Measurements from ENCODE around the gene SEPTIN5. TPM values are rescaled to one million over a fixed set of nuclear protein-coding genes. Genes with fewer than 3 reads are reported as not detected.

SEPTIN5 gene
- total RNA-seq, 2 donors from 2014 or later: 2.8 to 54.7 TPM

DNA sequence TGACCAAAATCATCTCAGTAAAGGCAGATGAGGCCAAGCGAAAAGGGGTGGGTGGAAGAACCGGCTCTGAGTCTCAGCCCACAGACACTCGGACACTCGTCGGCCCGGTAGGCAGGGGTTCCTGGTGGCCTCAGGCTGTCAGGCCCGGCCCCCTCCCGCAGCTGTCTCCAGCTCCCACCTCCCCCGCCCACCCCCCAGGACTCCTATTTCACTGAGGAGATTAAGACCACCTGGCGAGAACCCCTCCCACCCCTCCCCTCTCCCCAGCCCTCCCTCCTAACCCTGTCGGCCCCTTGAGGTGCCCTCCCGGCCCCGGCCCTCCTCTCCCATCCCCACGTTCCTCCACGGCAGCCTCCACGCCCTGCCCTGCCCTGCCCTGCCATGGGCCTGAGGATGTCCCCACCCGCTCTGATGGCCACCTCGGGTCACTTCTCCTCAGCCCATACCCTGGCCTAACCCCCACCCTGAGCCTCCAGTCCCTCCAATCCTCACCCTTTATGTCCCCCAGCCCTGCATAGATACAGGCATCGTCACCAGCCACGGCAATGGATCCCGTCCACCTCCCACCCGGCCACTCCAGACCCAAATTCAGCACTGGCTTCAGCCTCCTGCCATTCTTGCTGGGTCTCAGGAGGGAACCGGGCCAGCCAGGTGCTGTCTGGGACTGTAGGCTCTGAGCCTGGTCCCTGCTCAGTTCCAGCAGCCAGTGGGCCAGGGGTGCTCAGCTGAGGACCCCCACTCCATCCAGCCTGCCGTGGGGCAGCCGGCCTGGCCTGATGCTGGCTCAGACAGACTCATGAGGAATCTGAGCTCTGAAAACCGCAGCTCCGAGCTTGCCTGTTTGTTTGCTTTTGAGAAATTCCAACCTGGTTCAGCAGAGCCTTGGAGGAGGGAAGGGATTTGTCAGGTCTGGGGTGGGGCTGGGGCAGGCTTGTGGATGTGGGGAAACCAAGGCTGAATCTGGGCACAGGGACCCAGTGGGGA is 36.5 kb downstream of the SEPTIN5 start:
- H3K36me3 Mint-ChIP-seq (ENCODE audit: low read depth): peaks cover 4% of the 10 kb centered on the region
- peaks cover 16% of the 10 kb centered on the region for H3K27me3 Mint-ChIP-seq
- no peak overlapping the region for H3K4me3 Mint-ChIP-seq
- H3K27ac Mint-ChIP-seq: no peak overlapping the region
- DNase-seq (no peak), ATAC-seq (no peak)
- peaks cover 2% of the 10 kb centered on the region for H3K4me1 Mint-ChIP-seq
- H3K9me3 ChIP-seq (ENCODE audit: control insufficient read depth, low read length, poor library complexity, severe bottlenecking): no peaks in the 10 kb centered on the region

DNA sequence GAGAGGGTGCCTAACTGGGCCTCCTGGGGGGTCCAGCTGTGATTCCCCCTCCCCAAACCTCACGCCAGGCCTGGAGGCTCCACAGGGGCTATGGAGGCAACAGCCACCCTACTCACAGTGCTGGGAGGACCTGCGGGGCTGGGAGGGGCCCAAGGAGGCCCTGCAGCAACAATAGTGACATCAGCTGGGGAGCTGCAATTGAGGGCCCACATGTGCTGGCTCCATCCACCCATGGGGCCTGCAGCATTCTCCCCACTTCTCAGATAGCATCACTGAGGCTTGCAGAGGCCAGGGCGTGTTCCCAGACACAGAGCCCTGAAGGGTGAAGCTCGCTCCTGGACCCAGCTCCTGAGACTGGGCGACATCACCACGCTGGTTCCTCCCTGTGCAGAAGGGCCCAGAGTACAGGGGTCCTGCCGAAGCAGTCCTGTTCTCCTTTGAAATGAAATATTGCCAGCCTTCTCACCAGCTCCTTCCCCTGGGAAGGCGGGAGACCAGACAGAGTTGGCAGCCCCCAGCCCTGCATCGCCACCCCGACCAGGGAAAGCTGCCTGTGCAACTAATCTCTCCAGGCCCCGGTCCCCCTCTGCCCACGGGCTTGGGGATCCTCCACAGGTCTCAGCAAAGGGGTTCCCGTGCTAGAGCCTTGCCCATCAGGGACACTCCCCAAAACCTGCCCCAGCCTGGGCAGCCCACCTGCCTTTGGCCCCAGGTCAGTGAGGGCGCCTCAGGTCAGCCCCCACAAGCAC is 37.4 kb downstream of the SEPTIN5 start:
- no peak overlapping the region for H3K4me3 Mint-ChIP-seq

GRCh38 chr22:19753090-19753842 is 39.0 kb downstream of the SEPTIN5 start:
- no peak for DNase-seq
- no peak for ATAC-seq
- H3K36me3 Mint-ChIP-seq (ENCODE audit: low read depth): peaks cover 4% of the 10 kb centered on the region
- no peak overlapping the region for H3K27ac Mint-ChIP-seq
- H3K27me3 Mint-ChIP-seq: peaks cover 34% of the 10 kb centered on the region
- H3K4me3 Mint-ChIP-seq: no peak overlapping the region
- H3K9me3 ChIP-seq (ENCODE audit: control insufficient read depth, low read length, poor library complexity, severe bottlenecking): no peaks in the 10 kb centered on the region
- peaks cover 14% of the 10 kb centered on the region for H3K4me1 Mint-ChIP-seq

More for the DNA sequence above, 37.4 kb downstream of the SEPTIN5 start:
- ATAC-seq (no peak), DNase-seq (no peak)
- Mint-ChIP-seq H3K4me1 (peaks cover 8% of the 10 kb centered on the region), H3K36me3 (ENCODE audit: low read depth) (peaks cover 4% of the 10 kb centered on the region), H3K27me3 (peaks cover 24% of the 10 kb centered on the region), H3K27ac (no peak overlapping the region)
- no peaks in the 10 kb centered on the region for H3K9me3 ChIP-seq (ENCODE audit: control insufficient read depth, low read length, poor library complexity, severe bottlenecking)

DNA sequence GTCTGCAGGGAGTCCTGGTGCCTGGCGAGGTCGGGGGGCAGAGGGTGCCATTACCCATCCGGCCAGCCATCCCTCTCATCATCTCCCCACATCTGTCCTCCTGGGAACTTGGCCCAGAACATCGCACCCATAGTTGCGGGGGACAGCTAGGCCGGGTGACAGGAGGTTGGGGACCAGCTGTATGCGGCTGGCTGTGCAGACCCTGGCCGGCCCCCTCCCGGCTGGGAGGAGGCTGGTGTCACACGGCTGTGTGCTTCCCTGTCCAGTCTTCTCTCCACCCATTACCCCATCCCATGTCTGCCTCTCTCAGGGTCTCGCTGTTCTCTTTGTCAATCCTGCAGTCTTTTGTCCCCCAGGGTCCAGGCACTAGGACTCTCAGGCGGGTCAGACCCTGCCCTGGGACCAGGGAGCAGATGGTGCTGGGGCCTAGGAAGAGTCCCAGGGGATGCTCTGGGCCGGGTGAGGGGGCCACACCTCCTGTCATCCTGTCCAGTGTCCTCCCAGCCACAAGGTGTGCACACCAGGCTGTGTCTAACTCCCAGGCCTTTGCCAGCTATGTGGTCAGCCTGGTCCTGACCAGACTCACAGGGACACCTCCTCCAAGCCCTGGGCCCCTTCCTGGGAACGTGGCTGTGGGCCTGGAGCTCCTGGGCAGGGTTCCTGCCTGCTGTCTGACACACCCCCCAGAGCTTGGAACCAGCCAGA is 39.8 kb downstream of the SEPTIN5 start:
- Mint-ChIP-seq H3K36me3 (ENCODE audit: low read depth) (peaks cover 4% of the 10 kb centered on the region), H3K4me1 (peaks cover 14% of the 10 kb centered on the region), H3K4me3 (no peak overlapping the region), H3K27ac (no peak overlapping the region), H3K27me3 (peaks cover 34% of the 10 kb centered on the region)
- H3K9me3 ChIP-seq (ENCODE audit: control insufficient read depth, low read length, poor library complexity, severe bottlenecking): no peaks in the 10 kb centered on the region
- no peak for ATAC-seq
- DNase-seq: no peak

DNA sequence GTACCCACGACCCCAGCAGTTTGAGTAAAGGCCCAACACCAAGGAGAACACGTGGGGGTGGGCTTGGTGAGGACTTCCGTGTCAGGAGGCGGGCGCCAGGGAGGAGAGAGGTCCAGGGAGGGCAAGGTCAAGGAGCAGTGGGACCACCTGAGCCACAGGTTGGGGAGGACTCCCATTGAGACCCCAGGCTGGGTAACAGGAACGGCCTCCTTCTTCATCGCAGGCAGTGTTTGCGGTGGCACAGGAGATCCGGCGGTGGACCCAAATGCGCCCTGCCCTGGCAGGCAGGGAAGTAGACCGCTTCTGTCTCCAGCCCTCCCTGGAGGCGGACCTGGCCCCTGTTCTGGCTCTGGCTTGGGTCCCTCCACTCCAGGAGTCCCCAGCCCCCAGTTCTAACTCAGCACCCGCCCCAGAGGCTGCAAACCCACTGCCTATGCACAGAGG is 40.4 kb downstream of the SEPTIN5 start:
- H3K27me3 Mint-ChIP-seq: peaks cover 39% of the 10 kb centered on the region
- peaks cover 4% of the 10 kb centered on the region for H3K36me3 Mint-ChIP-seq (ENCODE audit: low read depth)
- H3K27ac Mint-ChIP-seq: no peak overlapping the region
- DNase-seq: no peak
- no peak for ATAC-seq
- peaks cover 17% of the 10 kb centered on the region for H3K4me1 Mint-ChIP-seq
- no peak overlapping the region for H3K4me3 Mint-ChIP-seq
- H3K9me3 ChIP-seq (ENCODE audit: control insufficient read depth, low read length, poor library complexity, severe bottlenecking): no peaks in the 10 kb centered on the region

DNA sequence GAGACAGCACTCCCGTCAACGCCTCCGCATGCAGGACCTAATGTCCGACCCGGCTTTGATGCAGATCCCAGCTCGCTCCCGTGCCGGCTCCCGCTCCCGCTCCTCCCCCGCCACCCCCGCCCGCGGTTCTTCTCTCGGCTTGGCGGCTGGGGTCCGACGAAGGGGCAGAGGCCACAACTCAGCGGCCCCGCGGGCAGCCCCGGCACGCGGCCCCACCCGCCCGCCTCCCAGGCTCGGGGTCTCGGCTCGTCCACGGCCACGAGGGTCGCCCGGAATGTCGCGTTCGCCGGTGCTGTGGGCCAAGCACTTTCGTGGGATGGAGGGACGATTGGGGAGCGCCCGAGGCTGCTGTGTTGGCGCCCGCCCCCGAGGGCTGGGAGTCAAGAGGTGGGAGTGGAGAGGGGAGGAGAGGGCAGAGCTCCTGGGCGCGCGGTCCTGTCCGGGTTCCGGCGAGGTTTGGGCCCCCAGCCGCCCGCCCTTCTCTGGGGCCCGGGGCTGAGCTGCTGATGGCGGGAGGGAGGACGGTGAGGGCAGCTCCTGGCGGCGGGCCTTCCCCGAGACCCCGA is 40.9 kb downstream of the SEPTIN5 start:
- Mint-ChIP-seq H3K4me3 (no peak overlapping the region), H3K27ac (no peak overlapping the region), H3K4me1 (peaks cover 23% of the 10 kb centered on the region), H3K27me3 (peaks cover 44% of the 10 kb centered on the region), H3K36me3 (ENCODE audit: low read depth) (peaks cover 9% of the 10 kb centered on the region)
- no peak for DNase-seq
- no peaks in the 10 kb centered on the region for H3K9me3 ChIP-seq (ENCODE audit: control insufficient read depth, low read length, poor library complexity, severe bottlenecking)
- no peak for ATAC-seq

GRCh38 chr22:19755722-19756287 is 41.5 kb downstream of the SEPTIN5 start:
- H3K27ac Mint-ChIP-seq: no peak overlapping the region
- peaks cover 10% of the 10 kb centered on the region for H3K36me3 Mint-ChIP-seq (ENCODE audit: low read depth)
- H3K4me1 Mint-ChIP-seq: peaks cover 24% of the 10 kb centered on the region
- H3K9me3 ChIP-seq (ENCODE audit: control insufficient read depth, low read length, poor library complexity, severe bottlenecking): no peaks in the 10 kb centered on the region
- peak overlapping the region; percentile 87 for H3K4me3 Mint-ChIP-seq
- ATAC-seq (no peak), DNase-seq (no peak)
- H3K27me3 Mint-ChIP-seq: peaks cover 46% of the 10 kb centered on the region

- DNase-seq: peak; percentile 59 to 60 (median 59)
- Mint-ChIP-seq H3K4me1 (peaks cover 24% of the 10 kb centered on the region), H3K27me3 (peaks cover 46% of the 10 kb centered on the region), H3K27ac (no peak overlapping the region), H3K4me3 (peak overlapping the region; percentile 87), H3K36me3 (ENCODE audit: low read depth) (peaks cover 11% of the 10 kb centered on the region)
- peak; percentile 82 for ATAC-seq
- no peaks in the 10 kb centered on the region for H3K9me3 ChIP-seq (ENCODE audit: control insufficient read depth, low read length, poor library complexity, severe bottlenecking)
Observed at GRCh38 chr22:19756288-19757128, 42.2 kb downstream of the SEPTIN5 start.

- no peak overlapping the region for H3K27ac Mint-ChIP-seq
- peaks cover 50% of the 10 kb centered on the region for H3K27me3 Mint-ChIP-seq
- DNase-seq (no peak), ATAC-seq (no peak)
- H3K36me3 Mint-ChIP-seq (ENCODE audit: low read depth): peaks cover 14% of the 10 kb centered on the region
- peak overlapping the region; percentile 87 for H3K4me3 Mint-ChIP-seq
- peaks cover 28% of the 10 kb centered on the region for H3K4me1 Mint-ChIP-seq
- no peaks in the 10 kb centered on the region for H3K9me3 ChIP-seq (ENCODE audit: control insufficient read depth, low read length, poor library complexity, severe bottlenecking)
Observed at GRCh38 chr22:19757140-19757984, 43.1 kb downstream of the SEPTIN5 start.

GRCh38 chr22:19757985-19758895 is 43.9 kb downstream of the SEPTIN5 start:
- DNase-seq: no peak
- H3K9me3 ChIP-seq (ENCODE audit: control insufficient read depth, low read length, poor library complexity, severe bottlenecking): no peaks in the 10 kb centered on the region
- peak overlapping the region; percentile 87 for H3K4me3 Mint-ChIP-seq
- no peak overlapping the region for H3K27ac Mint-ChIP-seq
- peaks cover 15% of the 10 kb centered on the region for H3K36me3 Mint-ChIP-seq (ENCODE audit: low read depth)
- H3K4me1 Mint-ChIP-seq: peaks cover 29% of the 10 kb centered on the region
- ATAC-seq: no peak
- H3K27me3 Mint-ChIP-seq: peaks cover 52% of the 10 kb centered on the region

All from T-helper 17 cell (primary cell).